Astrocyte (in vitro differentiated cells and primary cell): ENCODE data around the gene MAP2K7. TPM values are rescaled to one million over a fixed set of nuclear protein-coding genes. Genes with fewer than 3 reads are reported as not detected.

ENCODE experiments used
- DNase-seq: peaks from one replicate; pipeline ENCODE4 v3.0.0-alpha.2; 2010; ENCODE audit warnings: low read depth
- FAIRE-seq: peaks from 2 replicates; lab custom pipeline; 2011; peaks lifted over from hg19 to GRCh38; lab: Jason Lieb, UNC
- H2AFZ ChIP-seq: 2 replicates; pipeline ENCODE4 v1.6.0; 2012; ENCODE audit warnings: low read depth, low read length, inconsistent platforms
- H3K27ac ChIP-seq: 2 replicates; pipeline ENCODE4 v1.5.1; 2011; ENCODE audit warnings: low read depth, low read length, inconsistent platforms
- H3K27me3 ChIP-seq: 2 replicates; pipeline ENCODE4 v1.6.0; 2011; ENCODE audit warnings: low read length, inconsistent platforms; ENCODE audit not compliant: insufficient read depth
- H3K36me3 ChIP-seq: 2 replicates; pipeline ENCODE4 v1.5.1; 2011; ENCODE audit warnings: low read length, inconsistent platforms; ENCODE audit not compliant: insufficient read depth
- H3K4me1 ChIP-seq: 2 replicates; pipeline ENCODE4 v1.5.1; 2011; ENCODE audit warnings: low read length, inconsistent platforms; ENCODE audit not compliant: insufficient read depth
- H3K4me2 ChIP-seq: 2 replicates; pipeline ENCODE4 v1.6.0; 2012; ENCODE audit warnings: low read length, inconsistent platforms
- H3K4me3 ChIP-seq: 2 replicates; pipeline ENCODE4 v1.5.1; 2011; ENCODE audit warnings: low read depth, mild to moderate bottlenecking, low read length, inconsistent platforms; ENCODE audit not compliant: insufficient read depth
- H3K79me2 ChIP-seq: 2 replicates; pipeline ENCODE4 v1.6.0; 2012; ENCODE audit warnings: mild to moderate bottlenecking, low read length, inconsistent platforms; ENCODE audit not compliant: insufficient read depth
- H3K9ac ChIP-seq: 2 replicates; pipeline ENCODE4 v1.6.0; 2012; ENCODE audit warnings: mild to moderate bottlenecking, low read length, inconsistent platforms
- H3K9me3 ChIP-seq: 2 replicates; pipeline ENCODE4 v1.5.1; 2012; ENCODE audit warnings: low read depth, mild to moderate bottlenecking, low read length, inconsistent platforms; ENCODE audit not compliant: insufficient read depth
- H4K20me1 ChIP-seq: 2 replicates; pipeline ENCODE4 v1.6.0; 2012; ENCODE audit warnings: low read length, inconsistent platforms; ENCODE audit not compliant: insufficient read depth
- H3K27ac Mint-ChIP-seq: one replicate; pipeline ENCODE4 v1.8.0; 2021; ENCODE audit warnings: mild to moderate bottlenecking, mixed read lengths; ENCODE audit not compliant: unreplicated experiment
- H3K27me3 Mint-ChIP-seq: one replicate; pipeline ENCODE4 v1.8.0; 2021; ENCODE audit warnings: low read depth, mixed read lengths; ENCODE audit not compliant: unreplicated experiment
- H3K36me3 Mint-ChIP-seq: one replicate; pipeline ENCODE4 v1.8.0; 2021; ENCODE audit warnings: low read depth, mixed read lengths; ENCODE audit not compliant: unreplicated experiment
- H3K4me1 Mint-ChIP-seq: one replicate; pipeline ENCODE4 v1.8.0; 2021; ENCODE audit warnings: low read depth, mixed read lengths; ENCODE audit not compliant: unreplicated experiment
- H3K4me3 Mint-ChIP-seq: one replicate; pipeline ENCODE4 v1.8.0; 2021; ENCODE audit warnings: mild to moderate bottlenecking, moderate library complexity, mixed read lengths; ENCODE audit not compliant: unreplicated experiment
- H3K9me3 Mint-ChIP-seq: one replicate; pipeline ENCODE4 v1.8.0; 2021; ENCODE audit warnings: mild to moderate bottlenecking, mixed read lengths; ENCODE audit not compliant: unreplicated experiment
- CTCF ChIP-seq: IDR thresholded peaks from 2 replicates; pipeline ENCODE4 v1.5.1; 2011; ENCODE audit warnings: low read depth, mild to moderate bottlenecking, inconsistent platforms, low read length, moderate library complexity; ENCODE audit not compliant: insufficient read depth
- EZH2 ChIP-seq: IDR thresholded peaks from 2 replicates; pipeline ENCODE4 v1.6.1; 2012; ENCODE audit warnings: mild to moderate bottlenecking, low read length, inconsistent platforms; ENCODE audit not compliant: insufficient read depth
- total RNA-seq: library from RNA; stranded (reverse); gene quantifications from 2 replicates; pipeline ENCODE4 v1.2.1, GENCODE V29; 2021

Gene MAP2K7
- total RNA-seq, 1 donor from 2014 or later = 22.9 TPM

- Histone ChIP-seq H3K79me2 (peaks cover 32% of the 10 kb centered on the region), H4K20me1 (peaks cover 17% of the 10 kb centered on the region), H2AFZ (peak overlapping the region; percentile 77), H3K9ac (peak overlapping the region; percentile 96), H3K4me1 (peaks cover 13% of the 10 kb centered on the region), H3K4me2 (peak overlapping the region; percentile 98), H3K36me3 (peaks cover 7% of the 10 kb centered on the region), H3K9me3 (no peaks in the 10 kb centered on the region), H3K27me3 (no peaks in the 10 kb centered on the region), H3K4me3 (peak overlapping the region; percentile 87), H3K27ac (peak overlapping the region; percentile 82)
- H3K36me3 Mint-ChIP-seq = peaks cover 8% of the 10 kb centered on the region
- H3K27ac Mint-ChIP-seq = peak overlapping the region; percentile 98
- TF ChIP-seq EZH2 = no peak
- peak; percentile 92 for TF ChIP-seq CTCF
- DNase-seq = peak; percentile 57
- H3K27me3 Mint-ChIP-seq = no peaks in the 10 kb centered on the region
- peaks cover 3% of the 10 kb centered on the region for H3K9me3 Mint-ChIP-seq
- no peak for FAIRE-seq
- H3K4me3 Mint-ChIP-seq = peak overlapping the region; percentile 95
- H3K4me1 Mint-ChIP-seq = peaks cover 5% of the 10 kb centered on the region
Measured at GRCh38 chr19:7944177-7944761, 40.6 kb downstream of the MAP2K7 start.

- TF ChIP-seq CTCF (no peak), EZH2 (no peak)
- H2AFZ ChIP-seq = no peak overlapping the region
- no peaks in the 10 kb centered on the region for H3K36me3 ChIP-seq
- no peaks in the 10 kb centered on the region for H3K9me3 ChIP-seq
- H3K4me1 ChIP-seq = peaks cover 5% of the 10 kb centered on the region
- H3K27ac Mint-ChIP-seq = no peak overlapping the region
- H3K27me3 ChIP-seq = no peaks in the 10 kb centered on the region
- no peak overlapping the region for H3K9ac ChIP-seq
- H3K4me1 Mint-ChIP-seq = no peaks in the 10 kb centered on the region
- no peak overlapping the region for H3K4me2 ChIP-seq
- no peak overlapping the region for H3K4me3 ChIP-seq
- peaks cover 5% of the 10 kb centered on the region for H3K36me3 Mint-ChIP-seq
- DNase-seq (peak; percentile 37), FAIRE-seq (no peak)
- H3K4me3 Mint-ChIP-seq = no peak overlapping the region
- H3K27me3 Mint-ChIP-seq = no peaks in the 10 kb centered on the region
- peaks cover 3% of the 10 kb centered on the region for H3K9me3 Mint-ChIP-seq
- H3K27ac ChIP-seq = no peak overlapping the region
- peaks cover 8% of the 10 kb centered on the region for H4K20me1 ChIP-seq
- H3K79me2 ChIP-seq = peaks cover 4% of the 10 kb centered on the region
Measured at GRCh38 chr19:7947939-7948338, 44.3 kb downstream of the MAP2K7 start.

- H3K4me3 Mint-ChIP-seq = no peak overlapping the region
- DNase-seq (peak; percentile 16), FAIRE-seq (no peak)
- Histone ChIP-seq H3K9ac (no peak overlapping the region), H3K9me3 (no peaks in the 10 kb centered on the region), H3K4me2 (peak overlapping the region; percentile 6), H3K27me3 (no peaks in the 10 kb centered on the region), H3K27ac (no peak overlapping the region), H3K4me1 (peaks cover 3% of the 10 kb centered on the region), H2AFZ (no peak overlapping the region), H4K20me1 (no peaks in the 10 kb centered on the region), H3K4me3 (no peak overlapping the region), H3K36me3 (no peaks in the 10 kb centered on the region), H3K79me2 (no peaks in the 10 kb centered on the region)
- no peaks in the 10 kb centered on the region for H3K9me3 Mint-ChIP-seq
- no peak overlapping the region for H3K27ac Mint-ChIP-seq
- TF ChIP-seq CTCF = no peak
- TF ChIP-seq EZH2 = no peak
- H3K4me1 Mint-ChIP-seq = no peaks in the 10 kb centered on the region
- H3K36me3 Mint-ChIP-seq = peaks cover 3% of the 10 kb centered on the region
- no peaks in the 10 kb centered on the region for H3K27me3 Mint-ChIP-seq
Measured at GRCh38 chr19:7953060-7953459, 49.4 kb downstream of the MAP2K7 start.
